Left renal pelvis (tissue), 4 donors: ENCODE results near the gene SPON2. TPM values are rescaled to one million over a fixed set of nuclear protein-coding genes. Genes with fewer than 3 reads are reported as not detected.

Source experiments
- DNase-seq, 4 donors: peaks; one replicate each; pipeline ENCODE4 v3.0.0-alpha.2; 2013; ENCODE audit warnings: low read depth in 4 of 4, low spot score in 3 of 4
- polyA plus RNA-seq, 4 donors: library from polyadenylated mRNA; unstranded; fragments of 120-200 nt; gene quantifications; one replicate each; pipeline ENCODE4 v1.2.1, GENCODE V29; 2013; ENCODE audit not compliant: insufficient read length in 4 of 4

SPON2 gene
- polyA plus RNA-seq, 4 donors, result 9.9 to 43.8 (median 12.8) TPM

- DNase-seq, result no peak
Observed at GRCh38 chr4:1174941-1175634, 2.7 kb upstream of the SPON2 start.

GRCh38 chr4:1172971-1173757 lies 781 bp upstream of the SPON2 start:
- DNase-seq, result no peak

- DNase-seq, result no peak
Observed at GRCh38 chr4:1171311-1172227, 814 bp downstream of the SPON2 start.

- no peak for DNase-seq
Observed at GRCh38 chr4:1170976-1171310, 1.4 kb downstream of the SPON2 start.

- no peak for DNase-seq
Observed at GRCh38 chr4:1170156-1170975, 2.0 kb downstream of the SPON2 start.

GRCh38 chr4:1169691-1170096 lies 2.7 kb downstream of the SPON2 start:
- DNase-seq, result no peak

- no peak for DNase-seq
Observed at GRCh38 chr4:1169171-1169671, 3.2 kb downstream of the SPON2 start.

- DNase-seq, result no peak
Observed at GRCh38 chr4:1168191-1169101, 3.9 kb downstream of the SPON2 start.

GRCh38 chr4:1167244-1167949 lies 5.0 kb downstream of the SPON2 start:
- no peak for DNase-seq

- DNase-seq, result no peak
Observed at GRCh38 chr4:1166509-1167243, 5.7 kb downstream of the SPON2 start.

GRCh38 chr4:1164956-1165545 lies 7.3 kb downstream of the SPON2 start:
- DNase-seq, result no peak

GRCh38 chr4:1164444-1164843 lies 7.9 kb downstream of the SPON2 start:
- DNase-seq, result no peak

GRCh38 chr4:1164040-1164439 lies 8.3 kb downstream of the SPON2 start:
- no peak for DNase-seq

- no peak for DNase-seq
Observed at GRCh38 chr4:1160351-1160750, 12.0 kb downstream of the SPON2 start.

- no peak for DNase-seq
Observed at GRCh38 chr4:1156069-1156468, 16.3 kb downstream of the SPON2 start.

- no peak for DNase-seq
Observed at GRCh38 chr4:1155314-1155713, 17.1 kb downstream of the SPON2 start.

GRCh38 chr4:1154523-1155182 lies 17.7 kb downstream of the SPON2 start:
- DNase-seq, result no peak
